HUES6 (cell line): ENCODE data around the gene NR4A1.

Experiments
- H3K27ac ChIP-seq: 2 replicates; pipeline ENCODE4 v1.7.0; 2013; ENCODE audit warnings: low read depth, mild to moderate bottlenecking, low read length, inconsistent platforms
- H3K27me3 ChIP-seq: 2 replicates; pipeline ENCODE4 v1.6.1; 2013; ENCODE audit warnings: low read length; ENCODE audit not compliant: control insufficient read depth, insufficient read depth
- H3K36me3 ChIP-seq: 2 replicates; pipeline ENCODE4 v1.6.1; 2013; ENCODE audit warnings: low read length; ENCODE audit not compliant: control insufficient read depth, insufficient read depth
- H3K4me1 ChIP-seq: 2 replicates; pipeline ENCODE4 v1.6.1; 2013; ENCODE audit warnings: low read length; ENCODE audit not compliant: control insufficient read depth, insufficient read depth
- H3K4me3 ChIP-seq: 2 replicates; pipeline ENCODE4 v1.5.1; 2013; ENCODE audit warnings: low read depth, low read length
- H3K9ac ChIP-seq: one replicate; pipeline ENCODE4 v1.6.1; 2013; ENCODE audit warnings: mild to moderate bottlenecking, low read length
- H3K9me3 ChIP-seq: 2 replicates; pipeline ENCODE4 v1.6.1; 2013; ENCODE audit warnings: low read depth, low read length; ENCODE audit not compliant: control insufficient read depth, insufficient read depth

The NR4A1 gene

DNA sequence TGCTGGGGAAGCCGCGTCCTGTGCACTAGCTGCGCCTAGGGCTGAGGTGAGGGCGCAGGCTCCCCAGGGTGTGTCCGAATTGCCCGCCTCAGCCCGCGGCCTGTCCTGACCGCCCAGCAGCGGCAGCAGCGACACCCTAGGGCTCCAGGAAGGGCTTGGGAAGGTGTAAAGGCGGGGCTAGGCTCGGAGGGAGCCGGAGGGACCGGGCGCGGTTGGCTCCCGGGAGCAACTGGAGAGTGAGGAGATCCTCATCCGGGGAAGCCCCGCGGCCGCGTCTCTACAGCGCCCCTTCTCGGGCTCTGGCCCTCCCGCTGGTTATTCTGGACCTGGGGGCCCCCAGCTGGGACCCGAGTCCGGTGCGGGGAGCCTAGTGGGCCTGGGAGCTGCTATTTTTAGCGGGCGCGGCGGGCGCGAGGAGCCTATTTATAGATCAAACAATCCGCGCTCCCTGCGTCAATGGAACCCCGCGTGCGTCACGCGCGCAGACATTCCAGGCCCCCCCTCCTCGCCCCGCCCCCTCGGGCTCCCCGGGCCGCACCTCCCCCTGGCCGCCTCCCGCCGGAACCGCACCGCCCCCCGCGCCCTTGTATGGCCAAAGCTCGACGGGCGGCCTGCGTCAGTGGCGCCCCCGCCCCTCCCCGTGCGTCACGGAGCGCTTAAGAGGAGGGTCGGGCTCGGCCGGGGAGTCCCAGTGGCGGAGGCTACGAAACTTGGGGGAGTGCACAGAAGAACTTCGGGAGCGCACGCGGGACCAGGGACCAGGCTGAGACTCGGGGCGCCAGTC lies at the start of gene NR4A1:
Gene NR4A1 (plus strand): TSS at position 685 of the 784 bp plus-strand sequence. CDS start 2,887 bp downstream, outside the sequence.
- peak within 1 kb of the TSS; percentile 82 for H3K9ac ChIP-seq
- peaks cover 22% of the 10 kb centered on the region for H3K4me1 ChIP-seq
- peak within 1 kb of the TSS; percentile 82 for H3K4me3 ChIP-seq
- peaks cover 43% of the 10 kb centered on the region for H3K27me3 ChIP-seq
- H3K9me3 ChIP-seq: no peaks in the 10 kb centered on the region
- H3K27ac ChIP-seq: peak within 1 kb of the TSS; percentile 60; the same call in 1 of the 2 replicates
- H3K36me3 ChIP-seq: peaks cover 11% of the 10 kb centered on the region; the same call in 1 of the 2 replicates

DNA sequence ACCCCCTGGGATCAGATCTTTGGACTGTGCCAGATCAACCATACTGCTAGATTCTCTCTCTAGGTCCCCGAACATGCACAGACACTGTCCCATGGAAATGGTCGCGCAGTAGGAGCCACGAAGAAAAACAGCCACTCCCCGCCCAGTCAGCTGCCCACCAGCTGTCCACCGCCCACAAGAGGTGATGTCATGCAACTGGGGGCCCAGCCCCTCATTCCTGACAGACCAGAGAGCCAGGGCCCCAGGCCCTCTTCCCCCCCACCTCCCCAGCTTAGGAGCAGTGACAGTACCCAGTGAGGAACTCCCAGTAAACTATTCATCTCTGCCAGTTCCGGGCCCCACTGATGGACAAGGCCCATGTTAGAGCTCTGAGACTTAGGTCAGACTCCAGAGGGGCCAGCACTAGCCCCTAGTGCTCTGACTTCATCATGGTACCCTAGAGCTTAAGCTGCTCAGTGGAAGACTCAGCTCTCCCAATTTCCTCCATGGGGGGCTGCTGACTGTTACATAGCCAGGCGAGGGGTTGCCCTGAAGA lies 48.2 kb upstream of the NR4A1 start:
- H3K9me3 ChIP-seq: no peaks in the 10 kb centered on the region
- H3K36me3 ChIP-seq: peaks cover 7% of the 10 kb centered on the region
- H3K4me3 ChIP-seq: no peak overlapping the region
- H3K27me3 ChIP-seq: peaks cover 38% of the 10 kb centered on the region
- no peak overlapping the region for H3K27ac ChIP-seq
- no peak overlapping the region for H3K9ac ChIP-seq
- H3K4me1 ChIP-seq: peaks cover 15% of the 10 kb centered on the region

DNA sequence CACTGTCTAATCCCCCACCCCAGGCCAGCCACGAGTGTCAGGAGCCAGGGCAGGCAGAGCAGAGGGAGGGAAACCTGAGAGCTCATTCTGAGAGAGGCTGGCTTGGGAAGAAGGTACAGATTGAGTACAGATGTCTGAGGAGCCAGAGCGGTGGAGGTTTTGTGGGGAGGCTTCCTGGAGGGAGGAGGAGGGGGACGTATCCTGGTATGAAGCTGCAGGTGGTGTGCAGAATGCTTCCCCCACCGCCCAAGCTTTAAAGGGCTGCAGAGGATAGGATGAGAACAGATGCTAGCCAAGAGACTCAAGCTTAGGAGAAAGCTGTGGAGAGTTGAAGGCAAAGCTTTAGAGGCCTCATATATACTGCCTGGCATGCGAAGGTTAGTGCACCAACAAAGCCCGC lies 47.7 kb upstream of the NR4A1 start:
- H3K9me3 ChIP-seq: no peaks in the 10 kb centered on the region
- H3K27ac ChIP-seq: no peak overlapping the region
- no peak overlapping the region for H3K9ac ChIP-seq
- H3K4me3 ChIP-seq: no peak overlapping the region
- peaks cover 15% of the 10 kb centered on the region for H3K4me1 ChIP-seq
- 0 out of 2 replicates have a peak, but pooled peaks cover 5% of the 10 kb centered on the region for H3K36me3 ChIP-seq
- H3K27me3 ChIP-seq: peaks cover 43% of the 10 kb centered on the region

DNA sequence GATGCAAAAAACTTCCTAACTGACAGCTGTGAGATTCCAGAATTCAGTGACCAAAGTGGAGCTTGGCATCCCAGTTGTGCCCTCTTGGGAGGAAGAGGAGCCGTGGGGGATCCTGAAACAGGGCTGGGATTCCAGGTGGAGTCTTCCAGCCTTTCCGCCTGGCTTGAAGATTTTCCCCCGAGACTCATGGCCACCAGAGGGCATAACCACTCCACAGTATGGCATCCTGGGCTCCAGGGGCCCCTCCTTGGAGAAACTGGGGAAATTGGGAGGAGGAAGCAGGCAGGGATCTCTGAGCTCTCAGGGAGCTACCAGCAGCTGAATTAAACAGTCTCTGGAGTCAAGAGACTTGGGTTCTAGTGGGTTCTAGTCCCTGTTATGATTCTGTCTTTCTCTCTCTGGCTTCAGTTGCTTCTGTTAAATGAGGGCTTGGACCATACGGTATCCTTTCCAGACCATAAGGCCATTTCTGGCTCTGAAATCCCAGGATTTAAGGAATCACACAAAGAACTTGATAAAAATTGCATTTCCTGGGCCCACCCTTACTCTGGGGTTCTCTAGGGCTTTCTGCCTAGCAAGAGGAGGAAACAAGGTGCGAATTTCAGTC lies 47.1 kb upstream of the NR4A1 start:
- peaks cover 48% of the 10 kb centered on the region for H3K27me3 ChIP-seq
- 0 out of 2 replicates have a peak, but pooled peaks cover 4% of the 10 kb centered on the region for H3K36me3 ChIP-seq
- H3K4me1 ChIP-seq: peaks cover 20% of the 10 kb centered on the region
- H3K9ac ChIP-seq: no peak overlapping the region
- H3K9me3 ChIP-seq: no peaks in the 10 kb centered on the region
- no peak overlapping the region for H3K4me3 ChIP-seq
- H3K27ac ChIP-seq: no peak overlapping the region

DNA sequence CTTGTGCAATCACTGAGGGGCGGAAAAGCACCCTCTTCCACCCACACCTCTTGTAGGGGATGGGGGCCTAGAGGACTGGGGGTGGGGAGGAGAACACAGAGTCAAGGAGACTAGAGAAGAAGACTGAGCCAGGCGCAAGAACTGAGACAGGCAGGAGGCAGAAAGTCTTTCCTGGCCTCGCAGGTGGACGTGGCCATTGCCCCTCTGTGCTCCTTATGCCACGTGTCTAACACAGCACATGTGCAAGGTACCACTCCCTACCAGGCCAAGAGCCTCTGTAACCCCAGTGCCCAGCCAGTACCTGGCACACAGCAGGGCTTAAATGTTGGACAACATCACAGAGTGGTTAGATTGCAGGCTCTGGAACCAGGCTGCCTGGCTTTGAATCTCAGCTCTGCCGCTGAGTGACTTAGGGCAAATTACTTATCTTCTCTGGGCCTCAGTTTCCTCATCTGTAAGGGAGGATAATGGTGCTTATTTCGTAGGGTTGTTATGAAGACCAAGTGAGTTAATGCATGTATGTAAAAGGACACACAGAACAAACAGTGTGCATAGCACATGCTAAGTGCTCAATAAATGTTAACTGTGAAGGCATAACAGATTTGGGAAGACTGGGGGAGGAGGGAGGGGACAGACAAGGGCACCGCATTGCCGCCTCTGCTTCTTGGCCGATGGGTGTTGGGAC lies 45.9 kb upstream of the NR4A1 start:
- Histone ChIP-seq H3K4me1 (peaks cover 32% of the 10 kb centered on the region), H3K9ac (no peak overlapping the region), H3K9me3 (no peaks in the 10 kb centered on the region), H3K36me3 (no peaks in the 10 kb centered on the region), H3K27ac (no peak overlapping the region), H3K27me3 (peaks cover 52% of the 10 kb centered on the region), H3K4me3 (peak overlapping the region; percentile 60; the same call in 1 of the 2 replicates)

DNA sequence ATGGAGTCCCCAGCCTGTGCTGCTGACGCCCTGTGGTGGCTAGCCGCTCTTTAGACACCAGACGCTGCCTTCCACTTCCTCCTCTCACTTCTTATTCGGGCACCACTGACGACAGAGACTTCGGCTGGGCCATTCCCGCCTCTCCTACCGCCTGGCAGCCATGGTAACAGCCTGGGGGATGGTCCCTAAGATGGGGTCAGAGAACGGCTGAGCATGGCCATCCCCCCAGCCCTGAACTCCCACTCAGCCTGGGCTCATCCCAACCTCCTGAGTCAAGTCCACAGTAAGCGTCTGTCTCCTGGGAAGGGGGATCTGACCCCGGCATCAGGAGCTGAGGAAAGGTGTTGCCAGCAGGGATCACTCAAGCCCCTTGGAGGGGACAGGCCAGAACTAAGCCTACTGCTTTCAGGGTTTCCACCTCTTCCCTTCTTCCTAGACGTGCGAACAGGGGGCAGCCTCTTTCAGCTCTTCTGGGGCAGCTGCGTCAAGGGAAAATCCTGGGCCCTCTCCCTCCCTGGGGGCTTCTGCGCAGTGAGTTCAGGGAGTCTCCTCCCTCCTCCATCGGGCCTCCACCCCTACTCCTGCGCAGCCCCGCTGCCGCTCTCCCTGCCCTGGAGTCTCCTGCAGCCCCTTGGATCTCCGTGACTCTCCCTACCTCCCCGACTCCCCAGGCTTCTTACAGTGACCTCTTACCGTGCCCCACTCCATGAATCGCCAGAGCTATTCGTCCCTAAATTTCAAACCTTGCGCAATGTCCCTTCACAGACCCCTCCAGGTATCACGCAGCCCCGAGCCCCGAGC lies 45.1 kb upstream of the NR4A1 start:
- no peaks in the 10 kb centered on the region for H3K9me3 ChIP-seq
- peaks cover 39% of the 10 kb centered on the region for H3K4me1 ChIP-seq
- H3K36me3 ChIP-seq: peaks cover 1% of the 10 kb centered on the region; the same call in 1 of the 2 replicates
- H3K27me3 ChIP-seq: peaks cover 52% of the 10 kb centered on the region
- peak overlapping the region; percentile 60 for H3K4me3 ChIP-seq
- no peak overlapping the region for H3K9ac ChIP-seq
- no peak overlapping the region for H3K27ac ChIP-seq

DNA sequence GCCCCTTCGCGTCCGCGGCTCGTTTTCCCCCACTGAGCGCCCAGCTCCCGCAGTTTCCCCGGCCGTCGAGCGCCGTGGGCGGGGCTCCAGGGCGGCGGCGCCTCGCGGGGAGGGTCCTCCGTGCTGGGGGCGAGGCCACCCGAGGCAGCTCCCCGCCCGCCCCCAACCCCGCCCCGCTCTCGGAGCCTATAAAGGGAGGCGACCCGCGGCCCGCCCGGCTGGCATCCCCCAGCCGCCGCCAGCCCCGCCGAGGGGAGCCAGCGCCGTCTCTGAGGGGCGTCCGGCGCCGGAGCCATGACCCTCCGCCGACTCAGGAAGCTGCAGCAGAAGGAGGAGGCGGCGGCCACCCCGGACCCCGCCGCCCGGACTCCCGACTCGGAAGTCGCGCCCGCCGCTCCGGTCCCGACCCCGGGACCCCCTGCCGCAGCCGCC lies 44.5 kb upstream of the NR4A1 start, which contains the start of gene TAMALIN:
Gene TAMALIN (plus strand): TSS at position 221 of the 432 bp plus-strand sequence. CDS start 74 bp downstream, at position 295.
- Histone ChIP-seq H3K27ac (no peak within 1 kb of the TSS), H3K9me3 (no peaks in the 10 kb centered on the region), H3K4me3 (peak within 1 kb of the TSS; percentile 64), H3K36me3 (peaks cover 6% of the 10 kb centered on the region; the same call in 1 of the 2 replicates), H3K4me1 (peaks cover 39% of the 10 kb centered on the region), H3K27me3 (peaks cover 52% of the 10 kb centered on the region), H3K9ac (peak within 1 kb of the TSS; percentile 54)

DNA sequence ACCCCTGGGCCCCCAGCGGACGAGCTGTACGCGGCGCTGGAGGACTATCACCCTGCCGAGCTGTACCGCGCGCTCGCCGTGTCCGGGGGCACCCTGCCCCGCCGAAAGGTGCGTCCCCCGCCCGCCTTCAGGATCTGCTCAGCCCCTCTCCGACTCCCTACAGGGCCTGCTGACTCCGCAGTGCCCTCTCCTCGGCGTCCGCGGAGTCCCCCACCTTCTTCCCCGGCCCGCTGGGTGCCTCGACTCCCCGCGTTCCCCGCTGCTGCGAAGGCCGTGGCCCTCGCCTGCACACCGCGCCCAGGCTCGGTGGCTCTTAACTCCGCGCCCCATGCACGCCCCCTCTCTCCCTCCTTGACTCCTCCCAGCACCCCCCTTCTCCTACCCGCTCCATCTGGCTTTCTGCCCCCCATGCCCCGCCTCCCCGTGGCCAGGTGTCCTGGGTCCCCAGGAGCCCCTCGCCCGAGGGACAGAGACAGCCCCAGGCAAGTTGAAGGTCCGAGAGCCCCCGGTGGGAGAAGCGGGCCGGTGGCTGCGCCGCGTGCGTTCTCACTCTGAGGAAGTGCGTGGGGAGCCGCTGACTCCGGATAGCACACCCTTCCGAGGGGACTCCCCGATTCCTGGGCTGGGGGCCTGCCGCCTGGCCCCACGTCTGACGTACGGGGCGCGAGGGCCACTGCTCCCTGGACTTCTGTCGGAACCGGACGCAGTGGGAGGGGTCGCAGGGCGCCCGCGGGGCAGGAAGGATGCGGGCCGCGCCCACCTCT lies 43.9 kb upstream of the NR4A1 start:
- H3K27me3 ChIP-seq: peaks cover 52% of the 10 kb centered on the region
- no peaks in the 10 kb centered on the region for H3K9me3 ChIP-seq
- peak overlapping the region; percentile 54 for H3K9ac ChIP-seq
- peak overlapping the region; percentile 64 for H3K4me3 ChIP-seq
- H3K36me3 ChIP-seq: peaks cover 10% of the 10 kb centered on the region; the same call in 1 of the 2 replicates
- H3K4me1 ChIP-seq: peaks cover 39% of the 10 kb centered on the region
- no peak overlapping the region for H3K27ac ChIP-seq

DNA sequence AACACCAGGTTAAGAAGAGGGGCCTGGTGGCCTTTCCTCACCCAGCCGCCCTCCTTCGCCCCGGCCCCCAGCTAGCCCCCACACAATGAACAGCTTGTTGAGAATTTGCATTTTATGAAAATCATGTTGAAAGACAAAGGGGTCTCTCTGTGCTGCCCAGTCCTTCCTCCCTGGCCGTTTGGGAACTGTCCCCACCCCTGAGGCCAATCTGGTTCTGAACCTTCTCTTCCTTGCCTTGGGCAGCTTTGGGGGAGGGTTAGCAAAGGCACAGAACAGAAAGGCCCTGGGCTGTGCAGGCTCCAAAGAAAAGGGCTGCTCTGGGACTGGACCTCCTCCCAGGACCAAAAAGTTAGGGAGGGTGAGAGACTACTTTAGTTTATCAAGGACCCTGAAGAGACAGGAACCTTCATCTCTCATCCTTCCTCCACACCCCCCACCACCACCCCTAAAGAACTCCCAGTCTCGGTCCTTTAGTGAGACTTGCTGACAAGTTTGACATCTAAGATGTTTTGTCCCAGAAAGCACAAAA lies 43.2 kb upstream of the NR4A1 start:
- Histone ChIP-seq H3K9ac (no peak overlapping the region), H3K4me1 (peaks cover 39% of the 10 kb centered on the region), H3K27me3 (peaks cover 52% of the 10 kb centered on the region), H3K4me3 (peak overlapping the region; percentile 64), H3K9me3 (no peaks in the 10 kb centered on the region), H3K27ac (no peak overlapping the region), H3K36me3 (peaks cover 12% of the 10 kb centered on the region; the same call in 1 of the 2 replicates)
